GM12891 (cell line): ENCODE data around the gene ANKRD27.
"Not testable (repeated sequence)": the region's sequence is repeated elsewhere in the genome, so short reads cannot be mapped to it uniquely, and the experiment has no call there.

Source experiments
- POLR2A ChIP-seq: IDR thresholded peaks from 2 replicates; pipeline ENCODE4 v1.6.1; 2011; ENCODE audit warnings: low read depth, low read length, control low read depth
- TAF1 ChIP-seq: IDR thresholded peaks from 2 replicates; pipeline ENCODE4 v1.6.1; 2011; ENCODE audit warnings: low read depth, low read length, control low read depth

DNA sequence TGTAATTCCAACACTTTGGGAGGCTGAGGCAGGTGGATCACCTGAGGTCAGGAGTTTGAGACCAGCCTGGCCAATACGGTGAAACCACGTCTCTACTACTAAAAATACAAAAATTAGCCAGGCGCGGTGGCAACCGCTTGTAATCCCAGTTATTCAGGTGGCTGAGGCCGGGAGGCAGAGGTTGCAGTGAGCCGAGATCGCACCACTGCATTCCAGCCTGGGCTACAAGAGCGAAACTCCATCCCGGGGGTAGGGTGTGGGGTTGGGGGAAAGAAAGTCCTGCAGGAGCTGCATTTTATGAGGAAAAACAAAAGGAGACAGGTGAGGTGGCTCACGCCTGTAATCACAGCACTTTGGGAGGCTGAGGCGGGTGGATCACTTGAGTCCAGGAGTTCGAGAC is 22.6 kb downstream of the ANKRD27 start:
- TF ChIP-seq POLR2A, TAF1: not testable (repeated sequence)
